Neural progenitor cell (in vitro differentiated cells): ENCODE measurements around the gene CSAD. TPM values are rescaled to one million over a fixed set of nuclear protein-coding genes. Genes with fewer than 3 reads are reported as not detected.

ENCODE experiments used
- DNase-seq: peaks from one replicate; pipeline ENCODE4 v3.0.0-alpha.2; 2016; ENCODE audit warnings: low spot score
- H2AFZ ChIP-seq: fragments of 200-600 bp; sonication (generic); replicated peaks from 2 replicates; pipeline ENCODE4 v1.6.1; 2016; ENCODE audit warnings: antibody characterized with exemption
- H3F3A ChIP-seq: fragments of 200-600 bp; sonication (generic); 2 replicates; pipeline ENCODE4 v1.6.1; 2016; ENCODE audit warnings: antibody characterized with exemption, low read depth
- H3K27ac ChIP-seq: fragments of 200-600 bp; sonication (generic); 2 replicates; pipeline ENCODE4 v1.5.1; 2016; ENCODE audit warnings: mild to moderate bottlenecking
- H3K27me3 ChIP-seq: fragments of 200-600 bp; sonication (generic); 2 replicates; pipeline ENCODE4 v1.6.1; 2016; ENCODE audit warnings: mild to moderate bottlenecking, moderate library complexity
- H3K36me3 ChIP-seq: fragments of 200-600 bp; sonication (generic); 2 replicates; pipeline ENCODE4 v1.5.1; 2016
- H3K4me1 ChIP-seq: fragments of 200-600 bp; sonication (generic); 2 replicates; pipeline ENCODE4 v1.6.1; 2016; ENCODE audit warnings: mixed run types
- H3K4me2 ChIP-seq: fragments of 200-600 bp; sonication (generic); 2 replicates; pipeline ENCODE4 v1.6.1; 2016
- H3K4me3 ChIP-seq: fragments of 200-600 bp; sonication (generic); 2 replicates; pipeline ENCODE4 v1.5.1; 2016
- H3K79me2 ChIP-seq: fragments of 200-600 bp; sonication (generic); 2 replicates; pipeline ENCODE4 v1.6.1; 2016; ENCODE audit warnings: low read depth
- H3K9ac ChIP-seq: fragments of 200-600 bp; sonication (generic); 2 replicates; pipeline ENCODE4 v1.6.1; 2016
- H3K9me3 ChIP-seq: fragments of 200-600 bp; sonication (generic); 2 replicates; pipeline ENCODE4 v1.5.1; 2016; ENCODE audit warnings: low read depth
- H4K20me1 ChIP-seq: fragments of 200-600 bp; sonication (generic); 2 replicates; pipeline ENCODE4 v1.6.1; 2016; ENCODE audit warnings: low read depth
- H3K27ac Mint-ChIP-seq: 3 replicates; pipeline ENCODE4 v1.8.0; 2021; ENCODE audit warnings: mixed read lengths
- H3K27me3 Mint-ChIP-seq: 2 replicates; pipeline ENCODE4 v1.8.0; 2022; ENCODE audit warnings: low read depth, mild to moderate bottlenecking, inconsistent platforms, moderate library complexity, mixed read lengths; ENCODE audit not compliant: insufficient read depth
- H3K36me3 Mint-ChIP-seq: 3 replicates; pipeline ENCODE4 v1.8.0; 2021; ENCODE audit warnings: mixed read lengths
- H3K4me1 Mint-ChIP-seq: 3 replicates; pipeline ENCODE4 v1.8.0; 2021; ENCODE audit warnings: mixed read lengths
- H3K4me3 Mint-ChIP-seq: 3 replicates; pipeline ENCODE4 v1.8.0; 2021; ENCODE audit warnings: mild to moderate bottlenecking, moderate library complexity, mixed read lengths
- H3K9me3 Mint-ChIP-seq: 3 replicates; pipeline ENCODE4 v1.8.0; 2020; ENCODE audit warnings: mixed read lengths
- CTCF ChIP-seq: fragments of 200-600 bp; sonication (generic); IDR thresholded peaks from 2 replicates; pipeline ENCODE4 v1.5.1; 2017; ENCODE audit warnings: antibody characterized with exemption, mild to moderate bottlenecking
- EZH2 ChIP-seq: fragments of 200-600 bp; sonication (generic); IDR thresholded peaks from 2 replicates; pipeline ENCODE4 v1.6.1; 2017; ENCODE audit warnings: antibody characterized with exemption, mild to moderate bottlenecking, moderate library complexity
- EZH2phosphoT487 ChIP-seq: fragments of 200-600 bp; sonication (generic); IDR thresholded peaks from 2 replicates; pipeline ENCODE4 v1.6.1; 2017; ENCODE audit warnings: antibody characterized with exemption
- total RNA-seq: library from RNA; depleted of rRNA; stranded (reverse); fragments of >200 nt; gene quantifications from 2 replicates; pipeline ENCODE4 v1.2.3, GENCODE V29; 2015; ENCODE audit warnings: low replicate concordance

Gene CSAD
- total RNA-seq, 1 donor from 2014 or later: 26.9 TPM

- Histone ChIP-seq H3K36me3 (no peaks in the 10 kb centered on the region), H4K20me1 (peaks cover 9% of the 10 kb centered on the region), H3K79me2 (no peaks in the 10 kb centered on the region), H3K9ac (no peak overlapping the region), H3K9me3 (no peaks in the 10 kb centered on the region), H3K4me1 (peaks cover 12% of the 10 kb centered on the region), H3K27ac (no peak overlapping the region), H2AFZ (no peak overlapping the region), H3K4me3 (no peak overlapping the region), H3K27me3 (peaks cover 41% of the 10 kb centered on the region), H3K4me2 (no peak overlapping the region), H3F3A (peaks cover 18% of the 10 kb centered on the region)
- no peaks in the 10 kb centered on the region for H3K9me3 Mint-ChIP-seq
- H3K27ac Mint-ChIP-seq: no peak overlapping the region
- H3K36me3 Mint-ChIP-seq: peaks cover 4% of the 10 kb centered on the region
- peaks cover 13% of the 10 kb centered on the region for H3K4me1 Mint-ChIP-seq
- no peak overlapping the region for H3K4me3 Mint-ChIP-seq
- no peak for DNase-seq
- TF ChIP-seq EZH2 (no peak), EZH2phosphoT487 (no peak), CTCF (no peak)
- peaks cover 6% of the 10 kb centered on the region for H3K27me3 Mint-ChIP-seq
These were observed 8.9 kb downstream of the CSAD start for GRCh38 chr12:53171725-53172329.

GRCh38 chr12:53170876-53171724, 9.6 kb downstream of the CSAD start:
- no peaks in the 10 kb centered on the region for H3K9me3 ChIP-seq
- H3K4me1 ChIP-seq: peaks cover 12% of the 10 kb centered on the region
- H2AFZ ChIP-seq: no peak overlapping the region
- H3K4me3 ChIP-seq: no peak overlapping the region
- no peaks in the 10 kb centered on the region for H3K36me3 ChIP-seq
- peaks cover 13% of the 10 kb centered on the region for H3K4me1 Mint-ChIP-seq
- peaks cover 4% of the 10 kb centered on the region for H3K36me3 Mint-ChIP-seq
- no peak for DNase-seq
- TF ChIP-seq CTCF (no peak), EZH2 (no peak)
- H3K27ac Mint-ChIP-seq: no peak overlapping the region
- H3K27ac ChIP-seq: no peak overlapping the region
- H3K4me3 Mint-ChIP-seq: no peak overlapping the region
- no peak overlapping the region for H3K9ac ChIP-seq
- H3K4me2 ChIP-seq: no peak overlapping the region
- H3K27me3 Mint-ChIP-seq: peaks cover 6% of the 10 kb centered on the region
- peaks cover 18% of the 10 kb centered on the region for H3F3A ChIP-seq
- H3K9me3 Mint-ChIP-seq: no peaks in the 10 kb centered on the region
- peaks cover 33% of the 10 kb centered on the region for H3K27me3 ChIP-seq
- H3K79me2 ChIP-seq: no peaks in the 10 kb centered on the region
- peaks cover 9% of the 10 kb centered on the region for H4K20me1 ChIP-seq

GRCh38 chr12:53170215-53170614, 10.5 kb downstream of the CSAD start:
- H3K27ac Mint-ChIP-seq: no peak overlapping the region
- peaks cover 6% of the 10 kb centered on the region for H3K27me3 Mint-ChIP-seq
- H3K27me3 ChIP-seq: peaks cover 26% of the 10 kb centered on the region

More at GRCh38 chr12:53170215-53170614, 10.5 kb downstream of the CSAD start:
- TF ChIP-seq EZH2phosphoT487: no peak
- no peak for TF ChIP-seq CTCF
- TF ChIP-seq EZH2: no peak
- Mint-ChIP-seq H3K4me1 (peaks cover 6% of the 10 kb centered on the region), H3K9me3 (no peaks in the 10 kb centered on the region), H3K36me3 (peaks cover 3% of the 10 kb centered on the region), H3K4me3 (no peak overlapping the region)
- peaks cover 8% of the 10 kb centered on the region for H4K20me1 ChIP-seq
- peaks cover 10% of the 10 kb centered on the region for H3F3A ChIP-seq
- H3K79me2 ChIP-seq: no peaks in the 10 kb centered on the region
- H3K27ac ChIP-seq: no peak overlapping the region
- H3K9ac ChIP-seq: no peak overlapping the region
- H3K4me3 ChIP-seq: no peak overlapping the region
- H3K9me3 ChIP-seq: no peaks in the 10 kb centered on the region
- no peak overlapping the region for H2AFZ ChIP-seq
- peaks cover 6% of the 10 kb centered on the region for H3K4me1 ChIP-seq
- no peaks in the 10 kb centered on the region for H3K36me3 ChIP-seq
- H3K4me2 ChIP-seq: no peak overlapping the region
- no peak for DNase-seq
